ENCODE results near the gene ABCC2. TPM values are rescaled to one million over a fixed set of nuclear protein-coding genes. Genes with fewer than 3 reads are reported as not detected.

The ABCC2 gene
- total and polyA plus RNA-seq, 2 donors (not counting 1 experiment from before 2014, with no cell fraction given), result 4.2 to 7.0 TPM

DNA sequence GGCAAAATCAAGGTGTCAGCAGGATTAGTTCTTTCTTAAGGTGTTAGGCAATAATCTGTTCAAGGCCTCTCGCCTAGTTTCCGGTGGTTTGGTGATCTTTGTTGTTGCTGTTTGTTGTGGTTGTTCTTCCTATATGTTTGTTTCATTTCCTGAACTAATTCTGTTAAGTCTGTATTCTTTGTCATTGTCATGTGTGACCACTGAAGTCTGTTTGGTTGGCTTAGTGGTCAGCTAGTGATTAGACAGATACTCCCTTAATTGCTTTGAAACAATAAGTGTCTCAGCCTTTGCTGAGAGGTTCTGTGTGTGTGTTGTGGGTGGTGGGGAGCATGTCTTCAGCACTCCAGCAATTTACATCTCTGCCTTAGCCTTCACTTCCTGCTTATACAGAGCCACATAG lies 46.0 kb downstream of the ABCC2 start:
- Mint-ChIP-seq H3K27me3 (no peaks in the 10 kb centered on the region), H3K9me3 (ENCODE audit: insufficient read depth) (no peaks in the 10 kb centered on the region), H3K27ac (no peak overlapping the region), H3K4me3 (no peak overlapping the region), H3K4me1 (no peaks in the 10 kb centered on the region)
- Histone ChIP-seq H3K4me2 (replicated peaks; ENCODE audit: low read depth, low read length, poor library complexity, severe bottlenecking) (no peak overlapping the region), H4K20me1 (ENCODE audit: control insufficient read depth, insufficient read depth, low read length, poor library complexity, severe bottlenecking) (no peaks in the 10 kb centered on the region), H3K4me1 (ENCODE audit: control insufficient read depth in 2 of 2, insufficient read depth in 2 of 2, low read length in 2 of 2) (no peaks in the 10 kb centered on the region), H2AFZ (ENCODE audit: insufficient read depth, low read depth, low read length, poor library complexity, severe bottlenecking) (no peak overlapping the region), H3K27me3 (replicated peaks in 1 of 4; ENCODE audit: control extremely low read depth in 1 of 4, control insufficient read depth in 3 of 4, insufficient read depth in 4 of 4, low read length in 3 of 4) (no peaks in the 10 kb centered on the region), H3K4me3 (ENCODE audit: control extremely low read depth in 1 of 5, extremely low read depth in 1 of 5, insufficient read depth in 1 of 5, low read depth in 2 of 5, low read length in 4 of 5) (no peak overlapping the region), H3K79me2 (ENCODE audit: control insufficient read depth, insufficient read depth, low read length) (no peaks in the 10 kb centered on the region), H3K9ac (ENCODE audit: low read length) (no peak overlapping the region), H3K27ac (ENCODE audit: low read length in 2 of 2) (no peak overlapping the region), H3K36me3 (replicated peaks in 1 of 2; ENCODE audit: control extremely low read depth in 1 of 2, control insufficient read depth in 1 of 2, extremely low read depth in 1 of 2, insufficient read depth in 2 of 2, low read length in 1 of 2) (no peaks in the 10 kb centered on the region), H3K9me3 (ENCODE audit: control extremely low read depth in 1 of 3, control insufficient read depth in 2 of 3, insufficient read depth in 1 of 3, low read length in 2 of 3) (no peaks in the 10 kb centered on the region)
- ATAC-seq (ENCODE audit: low read depth) (no peak), DNase-seq (no peak)
- ChIA-PET POLR2A (no interaction called here), CTCF (interaction anchor here (1.2 to 2.2 kb wide), 3 partner anchors 17 to 220 kb away, joined by 3 to 9 read pairs (median 3); no protein-coding TSS in a partner anchor)
- intact Hi-C loops (cut with micrococcal nuclease), result no loop called here
- no CpG with 5 or more reads among the region's 2 CpGs for WGBS (ENCODE audit: insufficient coverage)
- TF ChIP-seq, protein P1, sequence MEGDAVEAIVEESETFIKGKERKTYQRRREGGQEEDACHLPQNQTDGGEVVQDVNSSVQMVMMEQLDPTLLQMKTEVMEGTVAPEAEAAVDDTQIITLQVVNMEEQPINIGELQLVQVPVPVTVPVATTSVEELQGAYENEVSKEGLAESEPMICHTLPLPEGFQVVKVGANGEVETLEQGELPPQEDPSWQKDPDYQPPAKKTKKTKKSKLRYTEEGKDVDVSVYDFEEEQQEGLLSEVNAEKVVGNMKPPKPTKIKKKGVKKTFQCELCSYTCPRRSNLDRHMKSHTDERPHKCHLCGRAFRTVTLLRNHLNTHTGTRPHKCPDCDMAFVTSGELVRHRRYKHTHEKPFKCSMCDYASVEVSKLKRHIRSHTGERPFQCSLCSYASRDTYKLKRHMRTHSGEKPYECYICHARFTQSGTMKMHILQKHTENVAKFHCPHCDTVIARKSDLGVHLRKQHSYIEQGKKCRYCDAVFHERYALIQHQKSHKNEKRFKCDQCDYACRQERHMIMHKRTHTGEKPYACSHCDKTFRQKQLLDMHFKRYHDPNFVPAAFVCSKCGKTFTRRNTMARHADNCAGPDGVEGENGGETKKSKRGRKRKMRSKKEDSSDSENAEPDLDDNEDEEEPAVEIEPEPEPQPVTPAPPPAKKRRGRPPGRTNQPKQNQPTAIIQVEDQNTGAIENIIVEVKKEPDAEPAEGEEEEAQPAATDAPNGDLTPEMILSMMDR (IDR thresholded peaks at IDR 0.05), result no peak
- TF ChIP-seq EZH2 (IDR thresholded peaks at IDR 0.05; ENCODE audit: borderline replicate concordance, insufficient read depth, low read depth, low read length, poor library complexity, severe bottlenecking), result no peak

DNA sequence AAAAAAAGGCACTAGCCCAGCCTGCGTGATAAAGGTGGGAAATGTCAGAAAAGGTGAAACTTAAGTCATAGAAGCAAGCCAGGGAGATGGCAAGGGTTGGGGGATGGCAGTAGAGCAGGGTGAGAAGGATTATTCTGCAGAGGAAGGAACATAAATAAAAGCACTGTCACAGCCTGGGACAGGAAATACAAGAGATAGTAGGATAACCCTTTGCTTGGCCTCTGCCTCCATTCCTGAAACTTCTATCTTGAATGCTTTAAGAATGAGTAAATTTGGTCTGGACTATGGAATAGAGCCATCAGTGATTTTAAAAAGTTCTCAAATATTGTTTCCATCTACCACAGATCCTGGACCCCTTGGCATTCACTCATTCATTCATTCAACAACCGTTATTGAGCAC lies 50.0 kb downstream of the ABCC2 start:
- H3K36me3 ChIP-seq (replicated peaks in 1 of 2; ENCODE audit: control extremely low read depth in 1 of 2, control insufficient read depth in 1 of 2, extremely low read depth in 1 of 2, insufficient read depth in 2 of 2, low read length in 1 of 2), result no peaks in the 10 kb centered on the region
- 100% methylated on average over 1 of the region's 2 CpGs for WGBS (ENCODE audit: insufficient coverage)
- H3K4me1 ChIP-seq (ENCODE audit: control insufficient read depth in 2 of 2, insufficient read depth in 2 of 2, low read length in 2 of 2), result no peaks in the 10 kb centered on the region
- no peak for TF ChIP-seq EZH2 (IDR thresholded peaks at IDR 0.05; ENCODE audit: borderline replicate concordance, insufficient read depth, low read depth, low read length, poor library complexity, severe bottlenecking)
- TF ChIP-seq, protein P1 (IDR thresholded peaks at IDR 0.05), result no peak
- no peak overlapping the region for H2AFZ ChIP-seq (ENCODE audit: insufficient read depth, low read depth, low read length, poor library complexity, severe bottlenecking)
- H3K4me2 ChIP-seq (replicated peaks; ENCODE audit: low read depth, low read length, poor library complexity, severe bottlenecking), result no peak overlapping the region
- Mint-ChIP-seq H3K27me3 (no peaks in the 10 kb centered on the region), H3K4me3 (no peak overlapping the region), H3K27ac (no peak overlapping the region), H3K9me3 (ENCODE audit: insufficient read depth) (no peaks in the 10 kb centered on the region), H3K4me1 (no peaks in the 10 kb centered on the region)
- no peak overlapping the region for H3K27ac ChIP-seq (ENCODE audit: low read length in 2 of 2)
- H3K79me2 ChIP-seq (ENCODE audit: control insufficient read depth, insufficient read depth, low read length), result no peaks in the 10 kb centered on the region
- H3K9ac ChIP-seq (ENCODE audit: low read length), result no peak overlapping the region
- CTCF ChIA-PET, result interaction anchor here (1.2 kb wide), 1 partner anchor 13 kb away, joined by 4 read pairs; no protein-coding TSS in a partner anchor
- ATAC-seq (ENCODE audit: low read depth) (no peak), DNase-seq (no peak)
- H3K4me3 ChIP-seq (ENCODE audit: control extremely low read depth in 1 of 5, extremely low read depth in 1 of 5, insufficient read depth in 1 of 5, low read depth in 2 of 5, low read length in 4 of 5), result no peak overlapping the region
- H3K9me3 ChIP-seq (ENCODE audit: control extremely low read depth in 1 of 3, control insufficient read depth in 2 of 3, insufficient read depth in 1 of 3, low read length in 2 of 3), result no peaks in the 10 kb centered on the region
- no peaks in the 10 kb centered on the region for H4K20me1 ChIP-seq (ENCODE audit: control insufficient read depth, insufficient read depth, low read length, poor library complexity, severe bottlenecking)
- H3K27me3 ChIP-seq (replicated peaks in 1 of 4; ENCODE audit: control extremely low read depth in 1 of 4, control insufficient read depth in 3 of 4, insufficient read depth in 4 of 4, low read length in 3 of 4), result no peaks in the 10 kb centered on the region
- intact Hi-C loops (cut with micrococcal nuclease), result no loop called here
- POLR2A ChIA-PET, result no interaction called here
